Activated naive CD8-positive, alpha-beta T cell treated with anti-CD3 and anti-CD28 coated beads, Interleukin-2, amount 10 ng/mL, durations not matched to agents 7 days and 5 days (primary cell): ENCODE measurements around the gene KIR3DL2. TPM values are rescaled to one million over a fixed set of nuclear protein-coding genes. Genes with fewer than 3 reads are reported as not detected.
A peak's percentile ranks its signal among the peaks of the same experiment; 100 is the strongest.
"Not testable (repeated sequence)": the region's sequence is repeated elsewhere in the genome, so short reads cannot be mapped to it uniquely, and the experiment has no call there.

Experiments
- ATAC-seq: fragments of 150-1000 bp; cut with Tn5 transposase; one replicate; pipeline ENCODE4 v1.10.0; 2021; ENCODE audit warnings: low read depth, moderate library complexity
- POLR2A ChIA-PET: fragments of 350-600 bp; sonication (Branson Sonifier 250); formaldehyde crosslinking; loops from one replicate; lab custom pipeline; 2021; ENCODE audit warnings: antibody characterized with exemption; lab: Charles Lee
- DNase-seq: peaks from one replicate; pipeline ENCODE4 v3.0.0; 2021
- H3K27ac Mint-ChIP-seq: one replicate; pipeline ENCODE4 v1.8.0; 2022; ENCODE audit warnings: mild to moderate bottlenecking, mixed read lengths
- H3K27me3 Mint-ChIP-seq: one replicate; pipeline ENCODE4 v1.8.0; 2022; ENCODE audit warnings: mild to moderate bottlenecking, moderate library complexity, mixed read lengths
- H3K36me3 Mint-ChIP-seq: one replicate; pipeline ENCODE4 v1.8.0; 2021; ENCODE audit warnings: mild to moderate bottlenecking, mixed read lengths
- H3K4me1 Mint-ChIP-seq: one replicate; pipeline ENCODE4 v1.8.0; 2021; ENCODE audit warnings: mixed read lengths
- H3K4me3 Mint-ChIP-seq: one replicate; pipeline ENCODE4 v1.8.0; 2022; ENCODE audit warnings: mild to moderate bottlenecking, moderate library complexity, mixed read lengths
- H3K9me3 Mint-ChIP-seq: one replicate; pipeline ENCODE4 v1.8.0; 2021; ENCODE audit warnings: mixed read lengths
- total RNA-seq, 2 experiments: library from RNA; stranded (reverse); gene quantifications; one replicate each; pipeline ENCODE4 v1.2.3, GENCODE V29; 2021

Gene KIR3DL2
- total RNA-seq, 2 experiments from 2014 or later, result 0.23 to 0.36 TPM

DNA sequence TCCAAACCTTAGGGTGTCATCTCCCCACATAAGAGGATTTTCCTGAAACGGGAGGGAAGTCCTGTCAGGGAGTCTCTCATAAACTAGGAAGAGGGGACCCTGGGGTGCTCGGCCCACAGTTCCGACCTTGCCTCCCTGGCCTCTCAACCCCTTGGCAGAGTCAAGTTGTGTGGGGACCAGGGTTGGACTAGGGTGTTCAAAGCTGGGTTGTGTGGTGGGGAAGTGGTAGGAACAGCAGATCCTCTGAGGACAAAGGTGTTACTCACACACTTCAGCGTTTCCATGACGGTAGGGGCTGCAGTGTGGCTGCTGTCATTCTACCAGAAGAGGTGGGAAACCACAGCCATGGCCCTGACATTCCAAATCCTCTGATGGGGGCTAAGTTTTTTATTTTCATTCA is 15.1 kb upstream of the KIR3DL2 start:
- H3K27me3 Mint-ChIP-seq, H3K4me1 Mint-ChIP-seq, H3K4me3 Mint-ChIP-seq, POLR2A ChIA-PET, H3K9me3 Mint-ChIP-seq, H3K27ac Mint-ChIP-seq, ATAC-seq, H3K36me3 Mint-ChIP-seq, DNase-seq: not testable (repeated sequence)

GRCh38 chr19:54837522-54837921 is 12.7 kb upstream of the KIR3DL2 start:
- POLR2A ChIA-PET, H3K9me3 Mint-ChIP-seq, H3K36me3 Mint-ChIP-seq, H3K4me3 Mint-ChIP-seq, H3K27ac Mint-ChIP-seq, H3K4me1 Mint-ChIP-seq, ATAC-seq, DNase-seq, H3K27me3 Mint-ChIP-seq: not testable (repeated sequence)

- DNase-seq, H3K36me3 Mint-ChIP-seq, H3K27ac Mint-ChIP-seq, H3K27me3 Mint-ChIP-seq, H3K4me3 Mint-ChIP-seq, H3K9me3 Mint-ChIP-seq, H3K4me1 Mint-ChIP-seq, POLR2A ChIA-PET, ATAC-seq: not testable (repeated sequence)
Measured at GRCh38 chr19:54843171-54843570, 7.1 kb upstream of the KIR3DL2 start.

- Mint-ChIP-seq H3K36me3 (no peaks in the 10 kb centered on the region), H3K4me1 (peaks cover 4% of the 10 kb centered on the region), H3K4me3 (no peak overlapping the region), H3K27ac (no peak overlapping the region), H3K9me3 (peaks cover 4% of the 10 kb centered on the region), H3K27me3 (peaks cover 9% of the 10 kb centered on the region)
- ATAC-seq (no peak), DNase-seq (no peak)
- POLR2A ChIA-PET, result no interaction called here
Measured at GRCh38 chr19:54850930-54851329, 687 bp downstream of the KIR3DL2 start.

DNA sequence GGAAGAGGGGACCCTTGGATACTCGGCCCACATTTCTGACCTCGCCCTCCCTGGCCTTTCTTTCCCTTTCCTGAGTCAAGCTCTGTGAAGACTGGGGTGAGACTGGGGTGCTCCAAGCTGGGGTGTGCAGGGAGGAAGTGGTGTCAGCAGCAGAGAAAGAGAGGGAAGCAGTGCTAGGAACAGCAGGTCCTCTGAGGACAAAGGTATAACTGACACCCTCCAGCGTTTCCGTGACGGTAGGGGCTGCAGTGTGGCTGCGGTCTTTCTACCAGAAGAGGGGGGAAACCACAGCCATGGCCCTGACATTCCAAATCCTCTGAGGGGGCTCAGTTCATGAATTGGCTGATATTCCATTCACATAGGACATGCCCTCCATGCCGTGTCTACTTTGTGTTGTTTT is 1.1 kb downstream of the KIR3DL2 start:
- H3K4me3 Mint-ChIP-seq, result no peak overlapping the region
- ATAC-seq (no peak), DNase-seq (no peak)
- peaks cover 4% of the 10 kb centered on the region for H3K4me1 Mint-ChIP-seq
- H3K36me3 Mint-ChIP-seq, result no peaks in the 10 kb centered on the region
- no peak overlapping the region for H3K27ac Mint-ChIP-seq
- POLR2A ChIA-PET, result no interaction called here
- H3K27me3 Mint-ChIP-seq, result peaks cover 9% of the 10 kb centered on the region
- peaks cover 4% of the 10 kb centered on the region for H3K9me3 Mint-ChIP-seq

GRCh38 chr19:54855241-54855640 is 5.0 kb downstream of the KIR3DL2 start:
- H3K36me3 Mint-ChIP-seq, DNase-seq, H3K27me3 Mint-ChIP-seq, ATAC-seq, POLR2A ChIA-PET, H3K4me3 Mint-ChIP-seq, H3K27ac Mint-ChIP-seq, H3K9me3 Mint-ChIP-seq, H3K4me1 Mint-ChIP-seq: not testable (repeated sequence)

- not testable (repeated sequence) for DNase-seq, H3K27me3 Mint-ChIP-seq
Measured at GRCh38 chr19:54858476-54858875, 8.2 kb downstream of the KIR3DL2 start.

GRCh38 chr19:54859421-54859820 is 9.2 kb downstream of the KIR3DL2 start:
- H3K27me3 Mint-ChIP-seq, POLR2A ChIA-PET, ATAC-seq, H3K4me1 Mint-ChIP-seq, H3K4me3 Mint-ChIP-seq, DNase-seq, H3K36me3 Mint-ChIP-seq, H3K9me3 Mint-ChIP-seq, H3K27ac Mint-ChIP-seq: not testable (repeated sequence)

More at GRCh38 chr19:54858476-54858875, 8.2 kb downstream of the KIR3DL2 start:
- H3K27ac Mint-ChIP-seq, H3K4me3 Mint-ChIP-seq, H3K36me3 Mint-ChIP-seq, H3K4me1 Mint-ChIP-seq, POLR2A ChIA-PET, ATAC-seq, H3K9me3 Mint-ChIP-seq: not testable (repeated sequence)

DNA sequence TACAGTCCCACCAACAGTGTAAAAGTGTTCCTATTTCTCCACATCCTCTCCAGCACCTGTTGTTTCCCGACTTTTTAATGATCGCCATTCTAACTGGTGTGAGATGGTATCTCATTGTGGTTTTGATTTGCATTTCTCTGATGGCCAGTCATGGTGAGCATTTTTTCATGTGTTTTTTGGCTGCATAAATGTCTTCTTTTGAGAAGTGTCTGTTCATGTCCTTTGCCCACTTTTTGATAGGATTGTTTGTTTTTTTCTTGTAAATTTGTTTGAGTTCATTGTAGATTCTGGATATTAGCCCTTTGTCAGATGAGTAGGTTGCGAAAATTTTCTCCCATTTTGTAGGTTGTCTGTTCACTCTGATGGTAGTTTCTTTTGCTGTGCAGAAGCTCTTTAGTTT is 13.2 kb downstream of the KIR3DL2 start:
- H3K4me3 Mint-ChIP-seq, H3K36me3 Mint-ChIP-seq, ATAC-seq, POLR2A ChIA-PET, H3K4me1 Mint-ChIP-seq, H3K9me3 Mint-ChIP-seq, H3K27ac Mint-ChIP-seq, DNase-seq, H3K27me3 Mint-ChIP-seq: not testable (repeated sequence)

DNA sequence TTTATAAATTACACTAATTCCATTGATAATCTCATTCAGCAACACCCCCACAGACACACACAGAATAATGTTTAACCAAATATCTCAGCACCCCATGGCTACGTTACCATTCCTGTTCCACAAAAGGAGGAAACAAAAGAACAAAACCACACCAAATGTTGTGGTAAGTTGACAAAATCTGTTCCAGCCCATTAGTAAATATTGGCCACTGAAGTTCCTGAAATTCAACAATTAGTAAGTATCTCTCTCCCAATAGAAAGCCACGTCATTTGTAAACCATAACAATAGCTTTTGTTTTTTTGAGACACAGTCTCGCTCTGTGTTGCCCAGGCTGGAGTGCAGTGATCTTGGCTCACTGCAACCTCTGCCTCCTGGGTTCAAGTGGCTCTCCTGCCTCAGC is 21.5 kb downstream of the KIR3DL2 start:
- ATAC-seq (no peak), DNase-seq (no peak)
- no peak overlapping the region for H3K4me3 Mint-ChIP-seq
- H3K27me3 Mint-ChIP-seq, result peaks cover 17% of the 10 kb centered on the region
- no peaks in the 10 kb centered on the region for H3K9me3 Mint-ChIP-seq
- H3K36me3 Mint-ChIP-seq, result no peaks in the 10 kb centered on the region
- H3K27ac Mint-ChIP-seq, result no peak overlapping the region
- POLR2A ChIA-PET, result no interaction called here
- peaks cover 9% of the 10 kb centered on the region for H3K4me1 Mint-ChIP-seq

DNA sequence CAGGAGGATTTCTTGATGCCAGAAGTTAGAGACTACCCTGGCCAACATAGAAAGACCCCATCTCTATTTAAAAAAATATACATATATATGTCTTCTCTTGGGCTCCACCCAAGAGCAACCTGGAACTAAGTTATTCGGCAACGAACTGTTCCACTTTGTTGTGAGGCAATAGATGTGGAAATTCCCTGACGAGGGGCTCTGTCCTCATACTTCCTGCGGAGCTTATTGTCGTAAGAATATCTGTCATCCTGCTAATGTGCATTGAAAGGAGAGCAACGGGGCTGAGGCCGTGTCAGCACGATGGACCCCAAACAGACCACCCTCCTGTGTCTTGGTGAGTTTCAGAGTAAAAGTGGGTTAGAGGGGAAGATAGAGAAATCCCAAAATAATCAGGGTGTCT is 23.7 kb downstream of the KIR3DL2 start, which contains the start of gene FCAR:
Gene FCAR (plus strand): TSS at position 246 of the 400 bp plus-strand sequence. CDS start 55 bp downstream, at position 301.
- DNase-seq, result no peak
- peaks cover 9% of the 10 kb centered on the region for H3K4me1 Mint-ChIP-seq
- H3K27ac Mint-ChIP-seq, result no peak within 1 kb of the TSS
- no peaks in the 10 kb centered on the region for H3K36me3 Mint-ChIP-seq
- H3K4me3 Mint-ChIP-seq, result no peak within 1 kb of the TSS
- no peaks in the 10 kb centered on the region for H3K9me3 Mint-ChIP-seq
- POLR2A ChIA-PET, result no interaction called here
- no peak for ATAC-seq
- peaks cover 32% of the 10 kb centered on the region for H3K27me3 Mint-ChIP-seq

- no peaks in the 10 kb centered on the region for H3K9me3 Mint-ChIP-seq
- peaks cover 9% of the 10 kb centered on the region for H3K4me1 Mint-ChIP-seq
- no peak overlapping the region for H3K27ac Mint-ChIP-seq
- no peak overlapping the region for H3K4me3 Mint-ChIP-seq
- POLR2A ChIA-PET, result no interaction called here
- peaks cover 37% of the 10 kb centered on the region for H3K27me3 Mint-ChIP-seq
- peak; percentile 36 for ATAC-seq
- H3K36me3 Mint-ChIP-seq, result no peaks in the 10 kb centered on the region
- no peak for DNase-seq
Measured at GRCh38 chr19:54875506-54875905, 25.3 kb downstream of the KIR3DL2 start.

DNA sequence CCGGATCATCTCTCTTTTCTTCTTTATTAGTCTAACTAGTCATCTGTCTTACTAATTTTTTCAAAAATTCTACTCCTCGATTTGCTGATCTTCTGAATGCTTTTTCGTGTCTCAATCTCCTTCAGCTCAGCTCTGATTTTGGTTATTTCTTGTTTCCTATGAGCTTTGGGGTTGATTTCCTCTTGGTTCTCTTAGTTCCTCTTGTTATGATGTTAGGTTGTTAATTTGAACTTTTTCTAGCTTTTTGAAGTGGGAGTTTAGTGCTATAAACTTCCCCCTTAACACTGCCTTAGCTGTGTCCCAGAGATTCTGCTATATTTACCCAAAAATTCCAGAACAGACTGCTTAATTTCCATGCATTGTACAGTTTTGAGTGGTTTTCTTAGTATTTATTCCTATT is 27.2 kb downstream of the KIR3DL2 start:
- no peak overlapping the region for H3K27ac Mint-ChIP-seq
- POLR2A ChIA-PET, result no interaction called here
- H3K4me3 Mint-ChIP-seq, result no peak overlapping the region
- peaks cover 45% of the 10 kb centered on the region for H3K27me3 Mint-ChIP-seq
- no peaks in the 10 kb centered on the region for H3K9me3 Mint-ChIP-seq
- H3K36me3 Mint-ChIP-seq, result no peaks in the 10 kb centered on the region
- ATAC-seq, result no peak
- peaks cover 14% of the 10 kb centered on the region for H3K4me1 Mint-ChIP-seq
- no peak for DNase-seq

DNA sequence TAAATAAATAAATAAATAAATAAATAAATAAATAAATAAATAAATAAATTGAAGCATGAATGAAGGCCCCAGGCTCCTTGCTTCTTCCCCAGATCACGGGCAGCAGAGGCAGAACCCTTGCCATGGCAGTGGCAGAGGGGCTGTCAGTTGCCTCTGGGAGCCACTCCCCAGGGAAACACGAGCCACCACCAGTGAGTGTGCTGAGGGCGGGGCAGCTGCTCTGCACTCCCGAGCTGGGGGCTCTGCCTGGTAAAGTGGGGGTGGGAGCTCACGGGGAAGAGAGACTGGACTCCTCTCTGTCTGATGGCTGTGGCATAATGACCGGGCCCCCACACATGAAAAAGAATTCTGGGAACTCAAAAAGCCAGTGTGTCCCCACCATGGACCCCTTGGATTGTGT is 31.6 kb downstream of the KIR3DL2 start:
- Mint-ChIP-seq H3K4me1 (peaks cover 9% of the 10 kb centered on the region), H3K4me3 (no peak overlapping the region)

More for the DNA sequence above, 31.6 kb downstream of the KIR3DL2 start:
- ATAC-seq (no peak), DNase-seq (no peak)
- H3K27ac Mint-ChIP-seq, result no peak overlapping the region
- H3K9me3 Mint-ChIP-seq, result no peaks in the 10 kb centered on the region
- peaks cover 32% of the 10 kb centered on the region for H3K27me3 Mint-ChIP-seq
- POLR2A ChIA-PET, result interaction anchor here (0.9 to 1.7 kb wide), 4 partner anchors 160 to 278 kb away, joined by 3 to 8 read pairs (median 4); partner anchors contain the start of gene RDH13
- H3K36me3 Mint-ChIP-seq, result no peaks in the 10 kb centered on the region
